Karpas-422 (cell line): Measurements from ENCODE around the gene FADS2. TPM values are rescaled to one million over a fixed set of nuclear protein-coding genes. Genes with fewer than 3 reads are reported as not detected.

Experiments
- DNase-seq: peaks from one replicate; pipeline ENCODE4 v3.0.0-alpha.2; 2015
- H2AFZ ChIP-seq: fragments of 200-600 bp; sonication (generic); 2 replicates; pipeline ENCODE4 v1.6.1; 2014; ENCODE audit warnings: antibody characterized with exemption, low read length, mixed read lengths
- H3K27ac ChIP-seq: fragments of 200-600 bp; sonication (generic); 2 replicates; pipeline ENCODE4 v1.5.1; 2014; ENCODE audit warnings: mild to moderate bottlenecking, low read length, moderate library complexity
- H3K27me3 ChIP-seq: fragments of 200-600 bp; sonication (generic); 2 replicates; pipeline ENCODE4 v1.6.1; 2014; ENCODE audit warnings: low read length, mixed read lengths
- H3K36me3 ChIP-seq: fragments of 200-600 bp; sonication (generic); 2 replicates; pipeline ENCODE4 v1.6.1; 2014; ENCODE audit warnings: low read length, mixed read lengths; ENCODE audit not compliant: insufficient read depth
- H3K4me1 ChIP-seq: fragments of 200-600 bp; sonication (generic); 2 replicates; pipeline ENCODE4 v1.6.1; 2014; ENCODE audit warnings: mild to moderate bottlenecking, low read length, mixed read lengths
- H3K4me2 ChIP-seq: fragments of 200-600 bp; sonication (generic); 2 replicates; pipeline ENCODE4 v1.6.1; 2014; ENCODE audit warnings: low read length, low read depth, mild to moderate bottlenecking; ENCODE audit not compliant: poor library complexity, severe bottlenecking
- H3K4me3 ChIP-seq: fragments of 200-600 bp; sonication (generic); 2 replicates; pipeline ENCODE4 v1.5.1; 2014; ENCODE audit warnings: mild to moderate bottlenecking, antibody characterized with exemption, low read length, mixed read lengths
- H3K79me2 ChIP-seq: fragments of 200-600 bp; sonication (generic); 2 replicates; pipeline ENCODE4 v1.6.1; 2014; ENCODE audit warnings: mild to moderate bottlenecking, low read length, mixed read lengths
- H3K9ac ChIP-seq: fragments of 200-600 bp; sonication (generic); 2 replicates; pipeline ENCODE4 v1.6.0; 2014; ENCODE audit warnings: low read length
- H3K9me2 ChIP-seq: fragments of 200-600 bp; sonication (generic), shearing (Covaris generic); replicated peaks from 2 replicates; pipeline ENCODE4 v1.6.0; 2014; ENCODE audit warnings: mild to moderate bottlenecking, low read length, moderate library complexity; ENCODE audit not compliant: insufficient read depth
- H3K9me3 ChIP-seq: fragments of 300-700, 200-600 bp; sonication (generic); 2 replicates; pipeline ENCODE4 v1.6.1; 2014; ENCODE audit warnings: low read length, mixed read lengths
- H4K20me1 ChIP-seq: fragments of 200-600 bp; sonication (generic); 2 replicates; pipeline ENCODE4 v1.6.1; 2014; ENCODE audit warnings: mild to moderate bottlenecking, antibody characterized with exemption, low read length, low read depth; ENCODE audit not compliant: insufficient read depth
- total RNA-seq: library from RNA; depleted of rRNA; stranded (reverse); fragments of >200 nt; shearing (Covaris generic); gene quantifications from 2 replicates; pipeline ENCODE4 v1.2.3, GENCODE V29; 2014; ENCODE audit warnings: low replicate concordance

Gene FADS2
- total RNA-seq, 1 experiment from 2014 or later, result 75.7 TPM

DNA sequence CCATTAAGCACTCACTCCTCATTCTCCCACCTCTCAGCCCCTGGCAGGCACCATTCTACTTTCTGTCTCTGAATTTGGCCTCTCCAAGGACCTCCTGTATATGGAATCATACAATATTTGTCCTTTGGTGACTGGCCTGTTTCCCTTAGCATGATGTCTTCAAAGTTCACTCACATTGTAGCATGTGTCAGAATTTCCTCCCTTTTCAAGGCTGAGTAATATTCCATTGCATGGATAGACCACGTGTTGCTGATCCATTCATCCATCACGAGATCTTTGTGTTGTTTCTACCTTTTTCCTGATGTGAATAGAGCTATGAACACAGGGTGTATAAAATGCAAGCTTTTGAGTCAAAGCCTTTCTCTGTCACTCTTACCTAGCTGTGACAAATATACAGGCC, 11.6 kb downstream of the FADS2 start:
- Histone ChIP-seq H3K4me1 (peaks cover 10% of the 10 kb centered on the region), H3K4me2 (no peak overlapping the region), H4K20me1 (no peaks in the 10 kb centered on the region), H3K79me2 (peaks cover 16% of the 10 kb centered on the region), H3K9ac (no peak overlapping the region), H3K4me3 (no peak overlapping the region), H3K27me3 (no peaks in the 10 kb centered on the region), H3K27ac (no peak overlapping the region), H3K36me3 (peaks cover 8% of the 10 kb centered on the region; the same call in 1 of the 2 replicates), H3K9me3 (no peaks in the 10 kb centered on the region), H3K9me2 (no peaks in the 10 kb centered on the region), H2AFZ (no peak overlapping the region)
- no peak for DNase-seq

DNA sequence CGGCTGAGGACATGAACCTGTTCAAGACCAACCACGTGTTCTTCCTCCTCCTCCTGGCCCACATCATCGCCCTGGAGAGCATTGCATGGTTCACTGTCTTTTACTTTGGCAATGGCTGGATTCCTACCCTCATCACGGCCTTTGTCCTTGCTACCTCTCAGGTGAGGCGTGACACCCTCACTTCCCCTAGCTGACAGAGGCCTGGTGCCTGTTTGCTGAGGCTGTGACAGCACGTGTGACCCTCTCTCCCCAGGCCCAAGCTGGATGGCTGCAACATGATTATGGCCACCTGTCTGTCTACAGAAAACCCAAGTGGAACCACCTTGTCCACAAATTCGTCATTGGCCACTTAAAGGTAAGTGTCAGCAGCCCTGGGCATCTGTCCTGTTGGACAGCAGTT, 12.3 kb downstream of the FADS2 start:
- H3K9ac ChIP-seq, result no peak overlapping the region
- no peaks in the 10 kb centered on the region for H3K9me3 ChIP-seq
- H3K9me2 ChIP-seq, result no peaks in the 10 kb centered on the region
- H2AFZ ChIP-seq, result no peak overlapping the region
- no peaks in the 10 kb centered on the region for H4K20me1 ChIP-seq
- peaks cover 8% of the 10 kb centered on the region; the same call in 1 of the 2 replicates for H3K36me3 ChIP-seq
- H3K79me2 ChIP-seq, result peaks cover 11% of the 10 kb centered on the region
- no peak overlapping the region for H3K4me2 ChIP-seq
- no peak overlapping the region for H3K27ac ChIP-seq
- peaks cover 4% of the 10 kb centered on the region for H3K4me1 ChIP-seq
- no peak overlapping the region for H3K4me3 ChIP-seq
- DNase-seq, result no peak
- H3K27me3 ChIP-seq, result no peaks in the 10 kb centered on the region

DNA sequence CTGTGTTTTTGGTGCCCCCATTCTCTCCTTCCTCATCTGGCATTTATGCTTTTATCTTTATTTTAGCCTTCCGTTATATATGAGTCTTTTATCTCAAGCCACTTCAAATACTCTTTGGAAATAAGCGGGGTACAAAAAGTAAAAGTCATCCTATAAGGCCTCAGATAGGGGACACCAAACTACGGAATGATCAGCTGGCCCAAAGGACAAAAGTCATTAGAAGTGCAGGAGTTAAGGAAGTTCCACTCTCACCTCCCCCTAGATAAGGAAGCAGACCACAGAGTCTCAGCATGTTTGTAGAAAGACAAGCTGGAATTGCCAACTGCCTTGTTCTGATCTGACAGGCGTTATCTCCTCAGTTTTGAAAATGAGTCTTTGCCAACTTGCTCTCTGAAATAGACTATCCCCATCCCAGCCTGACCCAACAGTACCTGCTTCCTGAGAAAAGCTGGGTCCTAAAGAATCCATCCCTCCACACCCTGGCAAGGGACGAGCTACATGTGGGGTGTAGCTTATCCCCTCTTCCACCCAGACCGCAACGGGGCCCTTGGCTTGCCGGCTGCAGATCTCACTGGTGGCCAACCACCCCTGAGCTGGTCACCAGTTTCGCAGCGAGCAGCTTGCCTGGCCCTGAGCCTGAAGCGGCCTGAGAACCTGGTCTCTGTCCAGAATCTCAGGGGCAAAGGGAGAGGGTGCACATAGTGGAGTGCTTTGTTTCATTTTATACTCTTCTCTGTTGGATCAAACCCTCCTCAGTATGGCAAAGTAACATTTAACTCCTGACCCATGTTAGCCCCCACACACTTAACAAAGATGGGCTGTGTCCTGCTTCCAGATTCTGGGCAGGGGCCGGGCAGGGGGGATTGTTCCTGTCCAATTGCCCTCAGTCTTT, 13.8 kb downstream of the FADS2 start:
- H4K20me1 ChIP-seq, result no peaks in the 10 kb centered on the region
- no peak for DNase-seq
- H3K27ac ChIP-seq, result no peak overlapping the region
- no peaks in the 10 kb centered on the region for H3K79me2 ChIP-seq
- H3K27me3 ChIP-seq, result no peaks in the 10 kb centered on the region
- peaks cover 8% of the 10 kb centered on the region; the same call in 1 of the 2 replicates for H3K36me3 ChIP-seq
- no peak overlapping the region for H3K9ac ChIP-seq
- H3K9me3 ChIP-seq, result no peaks in the 10 kb centered on the region
- no peaks in the 10 kb centered on the region for H3K4me1 ChIP-seq
- H3K9me2 ChIP-seq, result no peaks in the 10 kb centered on the region
- no peak overlapping the region for H3K4me3 ChIP-seq
- no peak overlapping the region for H3K4me2 ChIP-seq
- H2AFZ ChIP-seq, result no peak overlapping the region

DNA sequence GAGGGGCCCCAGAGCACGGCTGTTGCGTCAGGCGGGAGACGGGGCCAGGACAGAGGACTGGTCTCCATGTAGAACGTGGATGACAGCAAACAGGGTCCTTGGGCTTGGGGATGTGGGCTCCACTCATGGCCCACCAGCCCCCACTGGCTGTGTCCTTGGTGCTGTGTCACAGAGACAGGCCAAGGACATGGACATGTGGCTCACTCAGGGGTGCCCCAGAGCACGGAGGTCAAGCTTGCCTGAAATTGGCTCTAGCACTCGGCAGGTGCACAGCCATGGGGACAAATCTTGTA, 14.4 kb downstream of the FADS2 start:
- no peaks in the 10 kb centered on the region for H3K9me2 ChIP-seq
- H3K4me2 ChIP-seq, result no peak overlapping the region
- H3K4me3 ChIP-seq, result no peak overlapping the region
- no peaks in the 10 kb centered on the region for H3K9me3 ChIP-seq
- no peak overlapping the region for H3K9ac ChIP-seq
- no peak overlapping the region for H2AFZ ChIP-seq
- H3K36me3 ChIP-seq, result peaks cover 5% of the 10 kb centered on the region; the same call in 1 of the 2 replicates
- no peaks in the 10 kb centered on the region for H3K27me3 ChIP-seq
- DNase-seq, result no peak
- no peak overlapping the region for H3K27ac ChIP-seq
- H3K79me2 ChIP-seq, result no peaks in the 10 kb centered on the region
- no peaks in the 10 kb centered on the region for H3K4me1 ChIP-seq
- no peaks in the 10 kb centered on the region for H4K20me1 ChIP-seq

DNA sequence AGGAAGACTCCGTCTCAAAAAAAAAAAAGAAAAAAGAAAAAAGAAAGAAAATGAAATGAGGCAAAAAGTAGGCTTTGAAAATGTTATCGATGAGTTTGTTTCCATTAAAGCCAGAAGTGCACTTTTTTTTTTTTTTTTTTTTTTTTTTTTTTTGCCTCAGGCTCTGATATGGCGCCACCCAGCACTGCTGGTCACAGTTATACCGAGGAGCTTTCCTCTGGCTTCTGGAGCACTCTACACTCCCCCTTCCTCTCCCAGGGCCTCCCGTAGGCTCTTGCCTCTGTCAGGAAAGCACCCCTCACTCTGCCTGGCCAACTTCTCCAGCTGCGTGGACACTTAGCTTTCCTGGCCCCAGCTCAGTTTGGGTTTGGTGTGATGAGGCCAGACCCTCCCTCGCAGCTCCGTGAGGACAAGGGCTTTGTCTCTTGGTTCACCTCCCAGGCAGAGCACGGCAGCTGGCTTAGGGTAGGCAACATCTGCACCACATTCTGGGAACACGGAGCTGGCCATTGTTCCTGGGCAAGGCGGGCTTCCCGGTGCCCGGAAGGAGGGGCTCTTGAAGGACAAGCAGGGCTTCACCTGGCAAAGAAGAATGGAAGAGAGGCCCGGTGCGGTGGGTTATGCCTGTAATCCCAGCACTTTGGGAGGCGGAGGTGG, 16.9 kb downstream of the FADS2 start:
- DNase-seq, result no peak
- Histone ChIP-seq H2AFZ (no peak overlapping the region), H3K4me3 (no peak overlapping the region), H3K27ac (no peak overlapping the region), H3K36me3 (peaks cover 5% of the 10 kb centered on the region; the same call in 1 of the 2 replicates), H3K4me2 (no peak overlapping the region), H3K9ac (no peak overlapping the region), H3K9me3 (no peaks in the 10 kb centered on the region), H3K9me2 (no peaks in the 10 kb centered on the region), H3K4me1 (no peaks in the 10 kb centered on the region), H4K20me1 (no peaks in the 10 kb centered on the region), H3K79me2 (no peaks in the 10 kb centered on the region), H3K27me3 (no peaks in the 10 kb centered on the region)

DNA sequence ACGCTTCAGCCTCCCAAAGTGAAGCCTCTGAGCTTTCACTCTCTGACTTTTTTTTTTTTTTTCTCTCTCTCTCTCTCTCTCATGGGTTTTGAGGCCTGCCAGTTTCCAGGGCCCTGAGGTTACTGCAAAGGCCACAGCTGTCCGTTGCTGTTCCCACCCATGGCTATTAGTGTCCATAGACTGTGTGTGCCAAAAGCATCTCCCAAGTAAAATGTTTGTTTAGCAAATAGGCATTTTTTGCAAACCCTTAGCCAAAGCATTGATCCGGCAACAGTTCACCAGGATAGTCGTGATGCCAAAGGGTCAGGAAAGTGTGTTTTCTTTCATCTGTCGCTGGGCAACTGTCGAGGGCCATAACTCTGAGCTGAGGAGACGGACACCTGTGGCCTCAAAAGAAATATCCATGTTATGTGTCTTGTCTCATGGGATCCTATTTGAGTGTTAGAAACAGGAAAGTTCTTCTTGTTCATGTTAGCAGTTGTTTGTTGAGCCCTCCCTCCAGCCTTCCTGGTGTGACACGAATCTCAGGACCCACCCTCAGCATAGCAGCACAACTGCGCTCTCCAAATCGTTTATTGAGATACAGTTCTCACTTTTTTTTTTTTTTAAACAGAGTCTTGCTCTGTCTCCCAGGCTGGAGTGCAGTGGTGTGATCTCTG, 18.4 kb downstream of the FADS2 start:
- no peaks in the 10 kb centered on the region for H3K27me3 ChIP-seq
- no peaks in the 10 kb centered on the region for H3K79me2 ChIP-seq
- no peak for DNase-seq
- H2AFZ ChIP-seq, result no peak overlapping the region
- H3K27ac ChIP-seq, result no peak overlapping the region
- no peak overlapping the region for H3K4me3 ChIP-seq
- no peak overlapping the region for H3K4me2 ChIP-seq
- no peaks in the 10 kb centered on the region for H3K9me3 ChIP-seq
- H3K9ac ChIP-seq, result no peak overlapping the region
- H4K20me1 ChIP-seq, result no peaks in the 10 kb centered on the region
- H3K4me1 ChIP-seq, result no peaks in the 10 kb centered on the region
- H3K36me3 ChIP-seq, result no peaks in the 10 kb centered on the region
- H3K9me2 ChIP-seq, result no peaks in the 10 kb centered on the region

DNA sequence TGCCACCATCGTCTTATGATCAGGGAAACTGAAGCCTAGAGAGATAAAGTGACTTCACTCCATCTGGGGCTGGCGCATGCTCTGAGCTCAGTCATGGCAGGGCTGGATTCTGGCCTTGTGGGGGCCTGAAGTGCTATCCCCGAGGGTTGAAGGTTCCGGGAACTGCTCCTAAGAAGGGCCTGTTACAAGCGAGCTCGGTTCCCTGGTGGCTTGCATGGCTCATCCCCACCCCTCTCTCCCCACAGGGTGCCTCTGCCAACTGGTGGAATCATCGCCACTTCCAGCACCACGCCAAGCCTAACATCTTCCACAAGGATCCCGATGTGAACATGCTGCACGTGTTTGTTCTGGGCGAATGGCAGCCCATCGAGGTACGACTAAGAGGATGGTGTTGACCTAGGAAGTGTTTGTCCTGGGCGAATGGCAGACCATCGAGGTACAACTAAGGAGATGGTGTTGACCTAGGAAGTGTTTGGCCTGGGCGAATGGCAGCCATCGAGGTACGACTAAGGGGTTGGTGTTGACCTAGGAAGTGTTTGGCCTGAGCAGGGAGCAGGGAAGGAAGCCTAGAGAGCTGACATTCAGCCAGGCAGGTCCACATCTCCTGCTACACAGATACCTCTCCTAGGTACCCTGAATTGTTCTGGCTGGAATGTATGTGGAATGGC, 19.9 kb downstream of the FADS2 start:
- H3K9me2 ChIP-seq, result no peaks in the 10 kb centered on the region
- no peaks in the 10 kb centered on the region for H3K36me3 ChIP-seq
- H3K4me3 ChIP-seq, result no peak overlapping the region
- no peaks in the 10 kb centered on the region for H4K20me1 ChIP-seq
- no peak overlapping the region for H3K9ac ChIP-seq
- no peaks in the 10 kb centered on the region for H3K27me3 ChIP-seq
- DNase-seq, result no peak
- H3K27ac ChIP-seq, result no peak overlapping the region
- H2AFZ ChIP-seq, result no peak overlapping the region
- no peaks in the 10 kb centered on the region for H3K79me2 ChIP-seq
- H3K4me2 ChIP-seq, result no peak overlapping the region
- H3K4me1 ChIP-seq, result no peaks in the 10 kb centered on the region
- H3K9me3 ChIP-seq, result no peaks in the 10 kb centered on the region

DNA sequence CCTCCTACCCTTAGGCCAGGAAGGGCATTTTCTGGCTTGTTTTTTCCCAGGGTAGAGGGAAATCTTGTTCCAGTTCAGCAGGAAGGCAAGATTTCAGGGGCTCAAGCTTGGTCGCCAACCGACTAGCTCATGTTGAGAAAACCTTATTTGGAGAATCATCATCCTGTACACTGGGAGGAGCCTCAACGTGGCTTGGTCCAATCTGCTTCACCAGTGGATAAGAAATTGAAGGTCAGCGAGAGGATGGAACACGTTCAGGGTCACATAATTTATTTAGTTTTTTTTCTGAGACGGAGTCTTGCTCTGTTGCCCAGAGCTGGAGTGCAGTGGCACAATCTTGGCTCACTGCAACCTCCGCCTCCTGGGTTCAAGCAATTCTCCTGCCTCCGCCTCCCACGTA, 20.5 kb downstream of the FADS2 start:
- Histone ChIP-seq H3K4me3 (no peak overlapping the region), H3K9ac (no peak overlapping the region), H3K36me3 (no peaks in the 10 kb centered on the region), H3K27me3 (no peaks in the 10 kb centered on the region), H3K9me3 (no peaks in the 10 kb centered on the region), H3K4me2 (no peak overlapping the region), H2AFZ (no peak overlapping the region), H3K27ac (no peak overlapping the region), H3K4me1 (no peaks in the 10 kb centered on the region), H3K9me2 (no peaks in the 10 kb centered on the region), H3K79me2 (no peaks in the 10 kb centered on the region), H4K20me1 (no peaks in the 10 kb centered on the region)
- no peak for DNase-seq
